Anterior cingulate cortex (tissue), 58 donors: ENCODE measurements around the gene DYNC2H1.

Experiments used
- DNase-seq, 58 donors: peaks; one replicate each; lab custom pipeline; 2025; lab: John Stamatoyannopoulos, UW

DYNC2H1 gene

GRCh38 chr11:103448966-103449365, 339.7 kb downstream of the DYNC2H1 start:
- no peak for DNase-seq

- DNase-seq: no peak
Observed at GRCh38 chr11:103450241-103450640, 341.0 kb downstream of the DYNC2H1 start.

GRCh38 chr11:103453126-103453525, 343.9 kb downstream of the DYNC2H1 start:
- DNase-seq: no peak

DNA sequence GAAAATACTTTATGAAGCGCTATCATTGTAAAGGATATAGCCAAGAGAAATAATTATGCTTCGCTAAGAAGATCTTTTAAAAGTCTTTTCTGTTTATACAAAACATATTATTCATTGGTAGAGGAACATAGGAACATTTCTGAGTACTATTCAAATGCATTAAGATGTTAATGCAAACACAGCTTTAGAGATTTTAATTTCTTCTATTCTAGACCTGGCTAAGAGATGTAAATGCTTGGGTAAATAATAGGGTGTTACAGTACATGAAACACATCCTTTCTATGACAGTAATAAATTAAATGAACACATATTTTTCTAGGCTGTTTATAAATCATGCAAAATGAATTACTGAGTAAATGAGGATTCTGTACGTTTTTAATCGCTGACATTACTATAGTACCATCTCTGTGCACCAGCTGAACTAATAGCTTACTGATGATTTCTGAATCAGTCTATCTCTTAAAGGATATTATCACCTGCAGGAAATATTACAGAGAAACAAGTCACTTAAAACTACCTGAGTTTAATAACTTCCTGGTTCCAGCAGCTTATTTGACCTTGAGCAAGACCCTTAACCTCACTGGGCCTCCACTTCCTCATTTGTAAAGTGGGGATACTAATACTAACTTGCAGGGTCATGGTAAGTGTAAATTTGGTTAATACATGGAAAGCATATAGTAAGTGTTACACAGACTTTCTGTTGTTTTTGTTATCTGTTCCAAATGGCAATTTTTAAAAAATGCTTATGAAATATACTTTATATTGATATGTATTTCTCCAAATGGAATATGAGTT, 344.9 kb downstream of the DYNC2H1 start:
- no peak for DNase-seq

GRCh38 chr11:103464420-103464819, 355.2 kb downstream of the DYNC2H1 start:
- DNase-seq: no peak

DNA sequence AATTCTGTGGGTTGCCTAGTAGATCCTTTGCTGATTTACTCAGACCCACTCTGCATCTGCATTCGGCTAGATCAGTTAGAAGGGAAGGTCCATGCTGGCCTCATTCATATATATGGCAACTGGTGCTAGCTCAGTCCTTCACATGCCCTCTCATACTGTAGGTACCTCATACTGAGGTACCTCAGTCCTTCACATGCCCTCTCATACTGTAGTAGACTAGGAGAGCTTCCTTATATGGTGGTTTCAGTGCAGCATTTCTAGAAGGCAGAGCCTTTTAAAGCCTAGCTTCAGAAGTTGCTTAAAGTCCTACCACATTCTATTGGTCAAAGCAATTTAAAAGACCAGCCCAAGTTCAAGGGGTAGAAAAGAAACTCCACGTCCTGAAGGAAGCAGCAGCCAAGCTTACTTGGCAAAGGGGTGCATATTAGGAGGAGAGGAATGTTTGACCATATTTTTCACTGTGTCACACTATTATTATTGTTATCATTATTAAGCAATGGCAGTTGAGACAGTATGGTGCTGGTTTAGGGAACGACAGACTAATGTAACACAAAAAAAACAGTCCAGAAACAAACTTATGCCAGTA, 356.4 kb downstream of the DYNC2H1 start:
- no peak for DNase-seq

- DNase-seq: no peak
Observed at GRCh38 chr11:103471546-103471945, 362.3 kb downstream of the DYNC2H1 start.

DNA sequence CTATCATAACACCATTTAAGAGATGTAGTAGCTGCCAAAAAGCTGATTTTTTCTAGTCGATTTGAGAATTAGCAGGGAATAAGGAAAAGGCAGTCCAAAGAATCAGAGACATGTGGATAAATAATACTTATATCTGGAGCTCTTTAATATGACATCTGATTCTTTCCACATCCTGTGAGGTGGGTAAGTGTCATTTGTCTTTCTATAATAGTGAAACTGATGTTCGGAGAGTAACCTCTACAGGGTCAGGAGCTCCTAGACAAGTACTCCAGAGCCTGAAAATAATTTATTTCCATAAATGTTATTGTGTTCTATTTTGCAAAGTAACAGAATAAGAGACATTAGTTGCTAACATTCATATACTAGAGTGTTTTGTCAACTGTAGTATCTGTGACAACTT, 367.6 kb downstream of the DYNC2H1 start:
- DNase-seq: no peak

GRCh38 chr11:103480421-103480820, 371.2 kb downstream of the DYNC2H1 start:
- no peak for DNase-seq

- DNase-seq: no peak
Observed at GRCh38 chr11:103483996-103484395, 374.8 kb downstream of the DYNC2H1 start.

DNA sequence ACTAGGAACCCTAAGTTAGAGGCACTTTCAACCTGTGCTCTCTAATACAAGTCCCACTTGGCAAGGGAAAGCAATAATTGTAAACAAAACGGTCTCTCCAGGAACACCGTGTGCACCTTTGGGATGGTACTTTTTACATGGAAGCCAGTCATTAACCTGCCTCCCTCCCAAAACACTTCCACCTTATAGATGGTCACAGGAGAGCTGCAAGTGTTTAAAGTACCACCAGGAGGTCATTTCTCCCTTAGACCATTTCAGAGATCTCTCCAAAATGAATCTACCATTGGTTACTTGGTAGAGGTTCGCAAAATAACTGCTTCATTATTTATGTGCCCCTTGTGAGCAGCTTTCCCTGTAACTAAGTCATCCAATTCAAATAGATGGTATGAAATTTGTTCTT, 375.3 kb downstream of the DYNC2H1 start:
- DNase-seq: no peak

- no peak for DNase-seq
Observed at GRCh38 chr11:103486604-103487003, 377.4 kb downstream of the DYNC2H1 start.

- DNase-seq: no peak
Observed at GRCh38 chr11:103487113-103487512, 377.9 kb downstream of the DYNC2H1 start.

GRCh38 chr11:103488031-103488461, 378.8 kb downstream of the DYNC2H1 start:
- no peak for DNase-seq

GRCh38 chr11:103488579-103488978, 379.4 kb downstream of the DYNC2H1 start:
- DNase-seq: no peak

DNA sequence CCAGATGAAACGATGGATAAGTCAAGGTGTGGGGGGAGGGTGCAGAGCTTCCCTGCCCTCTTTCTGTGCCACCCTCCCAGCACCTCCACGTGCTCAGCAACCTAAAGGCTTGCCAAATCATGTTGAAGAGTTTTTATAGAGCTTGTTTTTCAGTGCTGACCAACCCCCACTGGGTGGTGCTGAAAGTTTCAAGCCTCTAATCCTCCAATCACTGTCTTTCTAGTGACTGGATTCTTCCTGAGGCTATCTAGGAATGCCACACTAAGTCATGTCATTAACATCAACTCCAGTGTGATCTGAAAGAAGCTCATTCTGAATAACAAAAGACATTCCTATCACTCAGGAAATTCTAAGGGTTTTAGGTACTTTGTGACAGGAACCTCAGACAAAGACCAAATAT, 382.6 kb downstream of the DYNC2H1 start:
- DNase-seq: no peak

DNA sequence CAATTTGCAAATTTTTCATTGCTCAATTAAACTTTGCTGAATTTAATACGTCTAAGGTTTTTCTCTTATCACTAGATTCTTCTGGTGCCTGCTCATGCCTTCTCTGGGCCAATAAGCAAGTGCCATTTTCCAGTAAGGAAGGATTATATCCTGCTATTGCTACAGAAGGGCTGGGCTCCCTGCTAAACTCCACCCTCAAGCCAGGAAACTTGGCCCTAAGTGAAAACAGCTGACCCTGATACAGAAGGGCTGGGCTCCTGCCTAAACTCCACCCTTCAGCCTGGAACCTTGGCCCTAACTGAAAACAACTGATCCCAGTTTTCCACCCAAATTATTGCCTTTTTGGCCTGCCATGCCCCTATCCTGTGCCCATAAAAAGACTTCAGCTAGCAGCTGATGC, 385.3 kb downstream of the DYNC2H1 start:
- DNase-seq: no peak

GRCh38 chr11:103497268-103497667, 388.0 kb downstream of the DYNC2H1 start:
- DNase-seq: no peak

- DNase-seq: no peak
Observed at GRCh38 chr11:103499710-103500340, 390.6 kb downstream of the DYNC2H1 start.

- DNase-seq: no peak
Observed at GRCh38 chr11:103515283-103515682, 406.1 kb downstream of the DYNC2H1 start.

DNA sequence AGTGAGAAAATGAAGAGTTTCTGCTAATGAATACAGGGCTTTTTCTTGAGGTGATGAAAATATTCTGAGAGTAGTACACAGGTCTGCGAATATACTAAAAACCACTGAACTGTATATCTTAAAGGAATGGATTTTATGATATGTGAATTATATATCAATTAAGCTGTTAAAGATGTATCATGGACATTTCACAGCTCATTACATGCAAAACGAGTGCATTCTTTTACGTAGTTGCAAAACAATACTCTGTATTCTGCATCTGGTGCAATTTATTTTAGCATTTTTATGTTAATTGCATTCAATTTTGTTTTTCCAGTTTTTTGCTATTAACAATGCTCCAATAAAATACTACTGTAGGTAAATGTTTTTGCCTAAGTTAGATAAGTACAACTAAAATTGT, 411.6 kb downstream of the DYNC2H1 start:
- DNase-seq: no peak

- DNase-seq: no peak
Observed at GRCh38 chr11:103525069-103525468, 415.8 kb downstream of the DYNC2H1 start.
